Duodenal mucosa (tissue), 2 donors: ENCODE results near the gene DARS1.

Source experiments
- H3K27ac ChIP-seq: one replicate; pipeline ENCODE4 v1.7.0; 2013; ENCODE audit warnings: low read depth, low read length
- H3K27me3 ChIP-seq, 2 donors: one replicate each; pipeline ENCODE4 v1.7.0; 2013; ENCODE audit warnings: low read length in 2 of 2, control low read depth in 1 of 2; ENCODE audit not compliant: insufficient read depth in 2 of 2, control insufficient read depth in 1 of 2
- H3K36me3 ChIP-seq, 2 donors: one replicate each; pipeline ENCODE4 v1.7.0; 2013; ENCODE audit warnings: low read length in 2 of 2, control low read depth in 1 of 2; ENCODE audit not compliant: insufficient read depth in 2 of 2, control insufficient read depth in 1 of 2
- H3K4me1 ChIP-seq, 2 donors: one replicate each; pipeline ENCODE4 v1.7.0; 2013; ENCODE audit warnings: low read length in 2 of 2, control low read depth in 1 of 2; ENCODE audit not compliant: insufficient read depth in 2 of 2, control insufficient read depth in 1 of 2
- H3K4me3 ChIP-seq, 2 donors: one replicate each; pipeline ENCODE4 v1.7.0; 2013; ENCODE audit warnings: low read length in 2 of 2, low read depth in 1 of 2
- H3K9ac ChIP-seq, 2 donors: one replicate each; pipeline ENCODE4 v1.7.0; 2013; ENCODE audit warnings: low read length in 2 of 2, low read depth in 1 of 2
- H3K9me3 ChIP-seq, 2 donors: one replicate each; pipeline ENCODE4 v1.7.0; 2013; ENCODE audit warnings: low read length in 2 of 2, control low read depth in 1 of 2; ENCODE audit not compliant: control insufficient read depth in 1 of 2

Gene DARS1

GRCh38 chr2:135991861-135992260 is 6.4 kb upstream of the DARS1 start:
- no peak overlapping the region for H3K9ac ChIP-seq

DNA sequence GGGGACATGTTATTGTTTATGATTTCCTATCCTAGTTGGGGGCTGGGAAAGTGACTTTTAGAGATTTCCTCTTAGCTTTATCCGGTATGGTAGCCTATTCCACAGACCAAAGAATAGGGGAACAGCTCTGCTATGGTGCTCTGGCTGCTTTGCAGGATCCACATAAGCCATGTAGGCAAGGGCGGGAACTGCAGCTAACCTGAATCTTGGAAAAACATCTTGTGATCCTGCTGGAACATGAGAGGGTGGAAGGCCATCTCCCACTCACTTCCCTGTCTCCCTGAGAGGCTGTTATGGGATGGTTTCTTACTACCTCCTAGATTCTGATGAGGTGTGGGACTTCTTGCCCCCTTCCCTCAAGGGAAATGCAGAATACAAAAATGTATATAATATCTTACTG is 2.0 kb upstream of the DARS1 start:
- Histone ChIP-seq H3K27ac (no peak overlapping the region), H3K9me3 (no peaks in the 10 kb centered on the region), H3K9ac (no peak overlapping the region), H3K27me3 (no peaks in the 10 kb centered on the region), H3K36me3 (no peaks in the 10 kb centered on the region), H3K4me1 (peaks cover 13 to 16% of the 10 kb centered on the region in 2 donors), H3K4me3 (no peak overlapping the region)

More at GRCh38 chr2:135991861-135992260, 6.4 kb upstream of the DARS1 start:
- Histone ChIP-seq H3K27ac (no peak overlapping the region), H3K36me3 (no peaks in the 10 kb centered on the region), H3K27me3 (no peaks in the 10 kb centered on the region), H3K4me3 (no peak overlapping the region), H3K4me1 (no peaks in the 10 kb centered on the region), H3K9me3 (no peaks in the 10 kb centered on the region)

DNA sequence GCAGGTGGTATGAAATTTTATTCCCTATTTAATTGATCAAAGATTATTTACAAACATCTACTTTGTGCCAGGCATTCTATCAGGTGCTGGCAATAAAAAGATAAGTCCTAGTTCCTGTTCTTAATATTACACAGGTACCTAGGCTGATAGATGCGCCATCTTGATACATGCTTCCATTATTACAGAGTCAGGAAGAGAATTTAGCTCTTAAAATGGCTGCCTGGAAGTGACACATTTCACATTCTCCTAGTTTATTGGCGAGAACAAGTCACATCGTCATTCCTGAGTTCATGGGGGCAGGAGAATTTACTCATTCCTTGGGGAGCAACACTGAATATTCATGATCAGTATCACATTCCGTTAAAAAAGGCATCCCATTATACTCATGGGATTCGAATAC is 1.1 kb upstream of the DARS1 start:
- no peak overlapping the region for H3K9ac ChIP-seq
- no peak overlapping the region for H3K27ac ChIP-seq
- H3K9me3 ChIP-seq: no peaks in the 10 kb centered on the region

GRCh38 chr2:135985826-135986393 is 484 bp upstream of the DARS1 start:
- Histone ChIP-seq H3K9me3 (no peaks in the 10 kb centered on the region), H3K27ac (peak overlapping the region; percentile 95), H3K9ac (peak overlapping the region; percentile 97), H3K27me3 (no peaks in the 10 kb centered on the region), H3K36me3 (peaks cover 0 to 3% of the 10 kb centered on the region in 2 donors), H3K4me3 (peak overlapping the region; percentile 92 to 97), H3K4me1 (peaks cover 13 to 16% of the 10 kb centered on the region in 2 donors)

More for the DNA sequence above, 1.1 kb upstream of the DARS1 start:
- H3K4me1 ChIP-seq: peaks cover 13 to 16% of the 10 kb centered on the region in 2 donors
- H3K36me3 ChIP-seq: no peaks in the 10 kb centered on the region
- no peaks in the 10 kb centered on the region for H3K27me3 ChIP-seq
- no peak overlapping the region for H3K4me3 ChIP-seq

GRCh38 chr2:135984199-135985017 is 1.0 kb downstream of the DARS1 start:
- Histone ChIP-seq H3K36me3 (peaks cover 0 to 8% of the 10 kb centered on the region in 2 donors), H3K9ac (peak overlapping the region; percentile 97), H3K4me3 (peak overlapping the region; percentile 92 to 97), H3K27ac (peak overlapping the region; percentile 95), H3K9me3 (no peaks in the 10 kb centered on the region), H3K4me1 (peaks cover 13 to 16% of the 10 kb centered on the region in 2 donors), H3K27me3 (no peaks in the 10 kb centered on the region)

GRCh38 chr2:135980434-135981079 is 4.9 kb downstream of the DARS1 start:
- Histone ChIP-seq H3K4me1 (peaks cover 10 to 13% of the 10 kb centered on the region in 2 donors), H3K27ac (no peak overlapping the region), H3K9me3 (no peaks in the 10 kb centered on the region), H3K27me3 (no peaks in the 10 kb centered on the region), H3K36me3 (peaks cover 9 to 30% of the 10 kb centered on the region in 2 donors), H3K9ac (no peak overlapping the region), H3K4me3 (no peak overlapping the region)

GRCh38 chr2:135975702-135976101 is 9.7 kb downstream of the DARS1 start:
- H3K36me3 ChIP-seq: peaks cover 9 to 41% of the 10 kb centered on the region in 2 donors
- no peak overlapping the region for H3K9ac ChIP-seq
- no peak overlapping the region for H3K4me3 ChIP-seq

DNA sequence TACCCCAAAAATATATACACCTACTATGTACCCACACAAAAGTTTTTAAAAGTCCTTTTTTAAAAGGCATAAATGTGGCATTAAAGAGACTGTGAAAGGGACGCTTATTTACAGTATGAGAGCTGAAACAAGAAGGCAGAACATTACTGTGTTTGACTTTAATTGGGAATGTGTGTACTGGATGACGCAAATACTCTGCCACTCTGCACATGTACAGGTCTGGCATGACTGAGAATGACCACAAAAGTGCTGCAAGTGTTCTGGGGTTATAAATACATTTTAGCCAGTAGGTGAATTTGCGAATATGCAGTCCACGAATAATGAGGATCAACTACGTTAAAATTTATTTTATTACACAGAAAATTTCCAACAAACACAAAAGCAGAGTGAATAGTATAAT is 11.4 kb downstream of the DARS1 start:
- H3K27ac ChIP-seq: no peak overlapping the region
- H3K9ac ChIP-seq: no peak overlapping the region
- H3K9me3 ChIP-seq: peaks cover 0 to 5% of the 10 kb centered on the region in 2 donors
- H3K36me3 ChIP-seq: peaks cover 9 to 32% of the 10 kb centered on the region in 2 donors
- H3K27me3 ChIP-seq: no peaks in the 10 kb centered on the region
- H3K4me1 ChIP-seq: no peaks in the 10 kb centered on the region
- no peak overlapping the region for H3K4me3 ChIP-seq

More at GRCh38 chr2:135975702-135976101, 9.7 kb downstream of the DARS1 start:
- H3K9me3 ChIP-seq: peaks cover 0 to 5% of the 10 kb centered on the region in 2 donors
- no peaks in the 10 kb centered on the region for H3K4me1 ChIP-seq
- no peaks in the 10 kb centered on the region for H3K27me3 ChIP-seq
- H3K27ac ChIP-seq: no peak overlapping the region

- Histone ChIP-seq H3K27ac (no peak overlapping the region), H3K4me3 (no peak overlapping the region)
These were observed 15.6 kb downstream of the DARS1 start for GRCh38 chr2:135969655-135970387.

More at GRCh38 chr2:135969655-135970387, 15.6 kb downstream of the DARS1 start:
- peaks cover 0 to 13% of the 10 kb centered on the region in 2 donors for H3K36me3 ChIP-seq
- peaks cover 0 to 5% of the 10 kb centered on the region in 2 donors for H3K9me3 ChIP-seq
- no peaks in the 10 kb centered on the region for H3K27me3 ChIP-seq
- H3K4me1 ChIP-seq: no peaks in the 10 kb centered on the region
- no peak overlapping the region for H3K9ac ChIP-seq
